ENCODE results near the gene APBB2.

APBB2 gene

DNA sequence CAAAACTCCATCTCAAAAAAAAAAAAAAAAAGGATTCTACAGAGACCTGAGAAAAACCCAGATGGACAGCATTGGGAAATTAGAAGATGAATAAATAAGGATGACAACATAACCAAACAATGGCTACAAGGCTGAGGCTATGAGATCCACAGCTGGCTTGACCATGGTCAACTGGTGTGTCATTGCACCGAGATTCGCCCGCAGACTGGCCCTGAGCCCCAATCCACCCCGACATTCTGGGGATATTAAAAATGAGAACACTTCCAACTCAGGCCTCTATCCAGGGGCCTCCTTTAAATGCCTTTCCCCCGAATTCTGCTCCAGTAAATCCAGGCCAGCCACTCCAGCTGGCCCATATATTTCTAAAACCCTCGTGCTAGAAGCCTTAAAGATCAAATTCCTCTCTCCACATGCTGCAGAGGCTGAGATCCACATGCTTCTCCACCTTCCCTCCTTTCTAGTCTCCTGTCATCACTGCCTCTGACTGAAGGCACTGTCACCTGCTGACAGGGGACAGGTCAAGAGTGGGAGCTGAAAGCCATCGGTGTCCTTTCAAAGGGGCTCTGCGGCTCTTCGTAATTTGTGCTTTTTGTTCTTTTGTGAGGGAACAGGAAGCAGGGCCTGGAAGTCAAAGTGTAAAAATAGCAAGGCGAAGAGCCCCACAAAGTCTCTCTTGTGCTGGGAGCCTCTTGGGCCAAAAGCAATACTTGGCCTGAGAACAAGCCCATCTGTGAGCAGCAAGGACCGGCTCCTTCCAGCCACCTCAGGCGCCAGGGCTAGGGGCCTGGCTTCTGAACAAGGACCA lies 260.9 kb downstream of the APBB2 start:
- Histone ChIP-seq H3K36me3 (no peaks in the 10 kb centered on the region), H3K9me3 (ENCODE audit: severe bottlenecking) (no peaks in the 10 kb centered on the region), H3K4me3 (ENCODE audit: low read depth, low read length) (no peak overlapping the region), H3K27ac (no peak overlapping the region), H3K27me3 (ENCODE audit: insufficient read depth, low read depth, severe bottlenecking) (no peaks in the 10 kb centered on the region)
- no peak for TF ChIP-seq CTCF (IDR thresholded peaks at IDR 0.05; ENCODE audit: low read depth, low read length)
- no peak for DNase-seq

GRCh38 chr4:40952672-40953071 lies 261.7 kb downstream of the APBB2 start:
- Histone ChIP-seq H3K27ac (no peak overlapping the region), H3K36me3 (no peaks in the 10 kb centered on the region), H3K4me3 (ENCODE audit: low read depth, low read length) (no peak overlapping the region), H3K9me3 (ENCODE audit: severe bottlenecking) (no peaks in the 10 kb centered on the region), H3K27me3 (ENCODE audit: insufficient read depth, low read depth, severe bottlenecking) (no peaks in the 10 kb centered on the region)
- DNase-seq = no peak
- no peak for TF ChIP-seq CTCF (IDR thresholded peaks at IDR 0.05; ENCODE audit: low read depth, low read length)

- no peak overlapping the region for H3K4me3 ChIP-seq (ENCODE audit: low read depth, low read length)
- H3K36me3 ChIP-seq = no peaks in the 10 kb centered on the region
- no peak overlapping the region for H3K27ac ChIP-seq
- H3K27me3 ChIP-seq (ENCODE audit: insufficient read depth, low read depth, severe bottlenecking) = no peaks in the 10 kb centered on the region
- DNase-seq = no peak
- TF ChIP-seq CTCF (IDR thresholded peaks at IDR 0.05; ENCODE audit: low read depth, low read length) = no peak
- H3K9me3 ChIP-seq (ENCODE audit: severe bottlenecking) = no peaks in the 10 kb centered on the region
Measured at GRCh38 chr4:40952217-40952616, 262.1 kb downstream of the APBB2 start.

DNA sequence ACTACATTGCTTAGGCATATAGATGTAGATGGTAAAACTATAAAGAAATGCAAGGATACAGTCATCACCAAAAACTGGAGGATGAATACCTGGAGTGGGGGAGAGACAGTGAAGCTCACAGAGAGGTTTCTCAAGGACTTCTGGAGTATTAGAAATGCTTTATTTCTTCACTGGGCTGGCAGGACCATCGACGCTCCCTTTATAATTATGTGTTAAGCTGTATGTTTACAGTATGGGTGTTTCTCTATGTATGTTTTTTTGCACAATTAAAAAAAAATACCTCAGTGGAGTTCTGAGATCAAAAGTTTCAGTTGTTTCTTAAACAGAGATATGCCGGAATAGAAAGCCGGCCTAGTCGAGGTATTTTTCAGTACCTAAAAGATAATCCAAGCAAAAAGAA lies 263.3 kb downstream of the APBB2 start:
- no peak for DNase-seq
- Histone ChIP-seq H3K36me3 (no peaks in the 10 kb centered on the region), H3K4me3 (ENCODE audit: low read depth, low read length) (no peak overlapping the region), H3K9me3 (ENCODE audit: severe bottlenecking) (no peaks in the 10 kb centered on the region), H3K27me3 (ENCODE audit: insufficient read depth, low read depth, severe bottlenecking) (no peaks in the 10 kb centered on the region), H3K27ac (no peak overlapping the region)
- no peak for TF ChIP-seq CTCF (IDR thresholded peaks at IDR 0.05; ENCODE audit: low read depth, low read length)

GRCh38 chr4:40949358-40950100 lies 264.8 kb downstream of the APBB2 start:
- no peaks in the 10 kb centered on the region for H3K9me3 ChIP-seq (ENCODE audit: severe bottlenecking)
- H3K27ac ChIP-seq = no peak overlapping the region
- H3K36me3 ChIP-seq = no peaks in the 10 kb centered on the region
- no peak overlapping the region for H3K4me3 ChIP-seq (ENCODE audit: low read depth, low read length)
- DNase-seq = no peak
- no peak for TF ChIP-seq CTCF (IDR thresholded peaks at IDR 0.05; ENCODE audit: low read depth, low read length)
- no peaks in the 10 kb centered on the region for H3K27me3 ChIP-seq (ENCODE audit: insufficient read depth, low read depth, severe bottlenecking)

Data from WERI-Rb-1 (cell line).